Activated T-helper 17 cell treated with anti-CD3 and anti-CD28 coated beads, Interleukin-2, amount 50 U/mL, for 72 hours (primary cell): ENCODE results near the gene TFDP1. TPM values are rescaled to one million over a fixed set of nuclear protein-coding genes. Genes with fewer than 3 reads are reported as not detected.

Source experiments
- ATAC-seq: fragments of 150-1000 bp; cut with Tn5 transposase; replicated peaks from 2 replicates; pipeline ENCODE4 v1.10.0; 2021; ENCODE audit warnings: mild to moderate bottlenecking, moderate library complexity
- H3K27ac Mint-ChIP-seq: one replicate; pipeline ENCODE4 v1.8.0; 2022; ENCODE audit warnings: mixed read lengths
- H3K27me3 Mint-ChIP-seq: one replicate; pipeline ENCODE4 v1.8.0; 2022; ENCODE audit warnings: mixed read lengths
- H3K36me3 Mint-ChIP-seq: one replicate; pipeline ENCODE4 v1.8.0; 2022; ENCODE audit warnings: low read depth, mild to moderate bottlenecking, mixed read lengths
- H3K4me1 Mint-ChIP-seq: one replicate; pipeline ENCODE4 v1.8.0; 2022; ENCODE audit warnings: mixed read lengths
- H3K4me3 Mint-ChIP-seq: one replicate; pipeline ENCODE4 v1.8.0; 2022; ENCODE audit warnings: mild to moderate bottlenecking, mixed read lengths
- H3K9me3 Mint-ChIP-seq: one replicate; pipeline ENCODE4 v1.8.0; 2022; ENCODE audit warnings: mixed read lengths
- total RNA-seq, 2 donors: library from RNA; stranded (reverse); gene quantifications; one replicate each; pipeline ENCODE4 v1.2.3, GENCODE V29; 2022

Gene TFDP1
- total RNA-seq, 2 donors from 2014 or later, result 98.1 to 188 TPM

GRCh38 chr13:113607056-113607888 lies 22.7 kb downstream of the TFDP1 start:
- H3K4me1 Mint-ChIP-seq, result peaks cover 21% of the 10 kb centered on the region
- peaks cover 51% of the 10 kb centered on the region for H3K36me3 Mint-ChIP-seq
- H3K27me3 Mint-ChIP-seq, result no peaks in the 10 kb centered on the region
- no peak overlapping the region for H3K27ac Mint-ChIP-seq
- H3K4me3 Mint-ChIP-seq, result no peak overlapping the region
- no peak for ATAC-seq
- H3K9me3 Mint-ChIP-seq, result no peaks in the 10 kb centered on the region

DNA sequence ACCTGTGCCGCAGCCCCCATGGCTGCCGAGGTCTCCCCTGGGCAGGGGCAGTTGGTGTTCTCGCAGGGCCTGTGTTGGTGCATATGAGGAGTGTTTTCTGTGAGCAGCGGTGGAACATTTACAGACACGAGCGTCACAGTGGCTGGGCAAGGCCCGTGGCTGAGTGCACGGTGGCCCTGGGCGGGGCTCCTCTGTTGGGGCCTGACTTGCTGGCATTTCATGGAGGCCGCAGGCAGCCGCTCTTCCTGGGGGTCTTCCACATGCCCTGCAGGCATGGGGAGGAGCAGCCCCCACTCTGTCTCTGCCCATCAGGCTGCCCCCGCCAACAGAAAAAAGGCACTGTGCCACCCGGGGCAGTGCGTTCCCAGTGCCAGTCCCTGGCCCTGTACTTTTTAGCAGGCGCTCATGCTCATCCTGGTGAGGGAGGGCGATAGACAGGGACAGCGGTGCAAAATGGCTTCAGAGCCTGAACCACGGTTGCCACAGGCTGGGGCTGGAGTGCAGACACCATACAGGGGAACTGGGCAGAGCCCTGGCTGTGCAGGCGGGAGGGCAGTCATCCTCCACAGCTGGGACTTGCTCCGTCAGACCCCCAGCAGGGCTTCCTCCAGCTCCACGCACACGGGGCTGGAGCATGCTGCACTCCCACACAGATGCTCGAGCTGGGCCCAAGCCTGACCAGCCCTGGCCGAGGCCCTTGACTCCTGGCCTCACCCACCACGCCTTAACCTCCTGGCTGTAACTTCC lies 23.5 kb downstream of the TFDP1 start:
- Mint-ChIP-seq H3K9me3 (no peaks in the 10 kb centered on the region), H3K4me3 (no peak overlapping the region), H3K27me3 (no peaks in the 10 kb centered on the region), H3K27ac (no peak overlapping the region), H3K4me1 (peaks cover 17% of the 10 kb centered on the region), H3K36me3 (peaks cover 57% of the 10 kb centered on the region)
- no peak for ATAC-seq

DNA sequence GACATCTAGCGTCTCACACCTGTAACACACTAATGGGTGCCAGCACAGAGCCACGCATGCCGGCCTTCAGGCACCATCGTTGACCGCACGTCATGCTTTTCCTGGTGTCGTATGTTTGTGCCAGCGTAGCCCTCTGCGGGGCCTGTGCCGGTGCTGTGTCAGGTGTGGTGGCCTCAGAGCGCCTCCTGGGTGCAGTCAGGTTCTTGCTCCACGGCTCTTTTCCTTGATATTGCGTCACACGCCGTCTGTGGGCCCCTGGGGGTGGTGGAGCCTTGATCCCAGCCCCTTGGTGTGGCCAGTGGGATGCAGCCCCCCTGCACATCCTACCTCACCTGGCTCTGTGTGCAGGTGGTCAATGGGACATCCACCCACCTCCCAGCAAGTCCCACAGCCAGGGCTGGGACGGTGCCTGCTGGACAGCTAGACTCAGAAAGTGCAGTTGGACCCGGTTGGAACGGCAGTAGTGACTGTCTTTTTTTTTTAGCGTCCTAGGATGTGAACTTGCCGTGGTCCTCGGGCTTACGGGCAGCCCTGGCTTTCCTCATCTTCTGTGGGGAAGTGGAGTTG lies 24.5 kb downstream of the TFDP1 start:
- Mint-ChIP-seq H3K4me3 (no peak overlapping the region), H3K27ac (no peak overlapping the region), H3K27me3 (no peaks in the 10 kb centered on the region), H3K9me3 (no peaks in the 10 kb centered on the region), H3K4me1 (peaks cover 15% of the 10 kb centered on the region), H3K36me3 (peaks cover 57% of the 10 kb centered on the region)
- no peak for ATAC-seq

GRCh38 chr13:113609616-113610015 lies 25.1 kb downstream of the TFDP1 start:
- H3K36me3 Mint-ChIP-seq, result peaks cover 57% of the 10 kb centered on the region
- H3K9me3 Mint-ChIP-seq, result no peaks in the 10 kb centered on the region
- H3K27me3 Mint-ChIP-seq, result no peaks in the 10 kb centered on the region
- no peak overlapping the region for H3K27ac Mint-ChIP-seq
- no peak for ATAC-seq
- peaks cover 14% of the 10 kb centered on the region for H3K4me1 Mint-ChIP-seq
- H3K4me3 Mint-ChIP-seq, result no peak overlapping the region

DNA sequence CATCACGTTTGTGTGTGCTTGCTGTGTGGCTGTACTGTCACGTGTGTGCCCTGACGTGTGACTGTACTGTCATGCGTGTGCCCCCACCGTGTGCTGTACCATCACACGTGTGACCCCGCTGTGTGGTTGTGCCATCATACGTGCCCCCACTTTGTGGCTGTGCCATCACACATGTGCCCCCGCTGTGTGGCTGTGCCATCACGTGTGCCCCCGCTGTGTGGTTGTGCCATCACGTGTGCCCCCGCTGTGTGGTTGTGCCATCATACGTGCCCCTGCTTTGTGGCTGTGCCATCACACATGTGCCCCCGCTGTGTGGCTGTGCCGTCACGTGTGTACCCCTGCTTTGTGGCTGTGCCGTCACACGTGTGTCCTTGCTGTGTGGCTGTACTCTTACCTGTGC lies 25.7 kb downstream of the TFDP1 start:
- H3K9me3 Mint-ChIP-seq, result no peaks in the 10 kb centered on the region
- no peak for ATAC-seq
- H3K4me3 Mint-ChIP-seq, result no peak overlapping the region
- H3K36me3 Mint-ChIP-seq, result peaks cover 51% of the 10 kb centered on the region
- H3K4me1 Mint-ChIP-seq, result peaks cover 9% of the 10 kb centered on the region
- H3K27ac Mint-ChIP-seq, result no peak overlapping the region
- no peaks in the 10 kb centered on the region for H3K27me3 Mint-ChIP-seq

- Mint-ChIP-seq H3K36me3 (peaks cover 54% of the 10 kb centered on the region), H3K4me1 (peaks cover 9% of the 10 kb centered on the region), H3K27ac (peak overlapping the region; percentile 73)
Observed at GRCh38 chr13:113611996-113612395, 27.4 kb downstream of the TFDP1 start.

GRCh38 chr13:113612607-113613006 lies 28.1 kb downstream of the TFDP1 start:
- Mint-ChIP-seq H3K27ac (peak overlapping the region; percentile 73), H3K4me3 (no peak overlapping the region), H3K9me3 (no peaks in the 10 kb centered on the region), H3K4me1 (peaks cover 9% of the 10 kb centered on the region), H3K36me3 (peaks cover 54% of the 10 kb centered on the region), H3K27me3 (no peaks in the 10 kb centered on the region)
- ATAC-seq, result peak; percentile 18

More at GRCh38 chr13:113611996-113612395, 27.4 kb downstream of the TFDP1 start:
- Mint-ChIP-seq H3K4me3 (no peak overlapping the region), H3K9me3 (no peaks in the 10 kb centered on the region), H3K27me3 (no peaks in the 10 kb centered on the region)
- no peak for ATAC-seq

DNA sequence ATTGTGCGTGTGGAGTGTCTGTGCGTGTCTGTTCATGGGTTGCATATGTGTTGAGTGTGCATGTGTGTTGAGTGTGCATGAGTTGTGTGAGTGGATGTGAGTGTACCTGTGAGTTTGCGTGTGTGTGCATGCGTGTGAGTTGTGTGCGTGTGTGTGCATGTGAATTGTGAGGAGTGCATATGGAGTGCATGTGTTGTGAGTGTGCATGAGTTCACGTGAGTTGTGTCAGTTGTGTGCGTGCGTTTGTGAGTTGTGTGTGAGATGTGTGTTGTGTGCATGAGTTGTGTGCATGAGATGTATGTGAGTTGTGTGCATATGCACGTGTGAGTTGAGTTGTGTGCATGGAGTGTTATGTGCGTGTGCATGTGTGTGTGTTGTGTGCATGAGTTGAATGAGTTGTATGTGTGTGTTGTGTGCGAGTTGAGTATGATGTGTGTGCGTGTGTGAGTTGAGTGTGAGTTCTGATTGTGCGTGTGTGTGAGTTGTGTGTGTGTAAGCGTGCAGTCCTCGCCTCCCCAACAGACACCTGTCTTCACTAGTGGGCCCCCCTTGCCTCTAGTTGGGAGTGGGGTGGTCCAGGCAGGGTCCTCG lies 29.3 kb downstream of the TFDP1 start:
- Mint-ChIP-seq H3K27ac (no peak overlapping the region), H3K9me3 (no peaks in the 10 kb centered on the region), H3K4me3 (no peak overlapping the region), H3K36me3 (peaks cover 53% of the 10 kb centered on the region), H3K4me1 (peaks cover 5% of the 10 kb centered on the region), H3K27me3 (no peaks in the 10 kb centered on the region)
- no peak for ATAC-seq

GRCh38 chr13:113616281-113616906 lies 31.8 kb downstream of the TFDP1 start:
- H3K4me3 Mint-ChIP-seq, result no peak overlapping the region
- no peaks in the 10 kb centered on the region for H3K27me3 Mint-ChIP-seq
- no peak overlapping the region for H3K27ac Mint-ChIP-seq
- peaks cover 49% of the 10 kb centered on the region for H3K36me3 Mint-ChIP-seq
- H3K9me3 Mint-ChIP-seq, result no peaks in the 10 kb centered on the region
- ATAC-seq, result no peak
- no peaks in the 10 kb centered on the region for H3K4me1 Mint-ChIP-seq

GRCh38 chr13:113616991-113617749 lies 32.6 kb downstream of the TFDP1 start:
- no peak for ATAC-seq
- Mint-ChIP-seq H3K4me3 (no peak overlapping the region), H3K4me1 (no peaks in the 10 kb centered on the region), H3K36me3 (peaks cover 49% of the 10 kb centered on the region), H3K27ac (no peak overlapping the region), H3K27me3 (no peaks in the 10 kb centered on the region), H3K9me3 (no peaks in the 10 kb centered on the region)

- Mint-ChIP-seq H3K4me3 (no peak overlapping the region), H3K27ac (no peak overlapping the region), H3K27me3 (no peaks in the 10 kb centered on the region), H3K9me3 (no peaks in the 10 kb centered on the region), H3K4me1 (no peaks in the 10 kb centered on the region), H3K36me3 (peaks cover 49% of the 10 kb centered on the region)
- ATAC-seq, result no peak
Observed at GRCh38 chr13:113617961-113618360, 33.4 kb downstream of the TFDP1 start.

GRCh38 chr13:113618455-113618854 lies 33.9 kb downstream of the TFDP1 start:
- Mint-ChIP-seq H3K4me3 (no peak overlapping the region), H3K27ac (peak overlapping the region; percentile 47), H3K9me3 (no peaks in the 10 kb centered on the region), H3K27me3 (no peaks in the 10 kb centered on the region), H3K36me3 (peaks cover 53% of the 10 kb centered on the region), H3K4me1 (no peaks in the 10 kb centered on the region)
- ATAC-seq, result no peak

- Mint-ChIP-seq H3K4me3 (no peak overlapping the region), H3K27ac (no peak overlapping the region), H3K27me3 (no peaks in the 10 kb centered on the region), H3K4me1 (no peaks in the 10 kb centered on the region), H3K36me3 (peaks cover 66% of the 10 kb centered on the region), H3K9me3 (no peaks in the 10 kb centered on the region)
- ATAC-seq, result no peak
Observed at GRCh38 chr13:113620036-113620796, 35.7 kb downstream of the TFDP1 start.
